Right forelimb (tissue), 1 donor: Measurements from ENCODE around the gene CD164.
A peak's percentile ranks its signal among the peaks of the same experiment; 100 is the strongest.

Source experiments
- DNase-seq: peaks from one replicate; pipeline ENCODE4 v3.0.0-alpha.2; 2018

Gene CD164

GRCh38 chr6:109381747-109382575 lies at the start of gene CD164:
CD164 (minus strand) TSS chr6:109382467; CDS start chr6:109382378, 89 bp downstream.
- peak; percentile 97 for DNase-seq

- DNase-seq: no peak
Observed at GRCh38 chr6:109429496-109429895, 47.2 kb upstream of the CD164 start.

- DNase-seq: no peak
Observed at GRCh38 chr6:109428889-109429477, 46.7 kb upstream of the CD164 start.

GRCh38 chr6:109424946-109425345 lies 42.7 kb upstream of the CD164 start:
- DNase-seq: no peak

GRCh38 chr6:109421184-109421583 lies 38.9 kb upstream of the CD164 start:
- no peak for DNase-seq

- no peak for DNase-seq
Observed at GRCh38 chr6:109420751-109421150, 38.5 kb upstream of the CD164 start.

- DNase-seq: no peak
Observed at GRCh38 chr6:109417646-109418045, 35.4 kb upstream of the CD164 start.

- DNase-seq: no peak
Observed at GRCh38 chr6:109411034-109411433, 28.8 kb upstream of the CD164 start.

GRCh38 chr6:109406196-109406595 lies 23.9 kb upstream of the CD164 start:
- DNase-seq: no peak

- no peak for DNase-seq
Observed at GRCh38 chr6:109397020-109397419, 14.8 kb upstream of the CD164 start.

- DNase-seq: no peak
Observed at GRCh38 chr6:109396046-109396718, 13.9 kb upstream of the CD164 start.

GRCh38 chr6:109393886-109394281 lies 11.6 kb upstream of the CD164 start:
- DNase-seq: no peak

- no peak for DNase-seq
Observed at GRCh38 chr6:109393157-109393885, 11.1 kb upstream of the CD164 start.

GRCh38 chr6:109389650-109390274 lies 7.5 kb upstream of the CD164 start:
- no peak for DNase-seq

GRCh38 chr6:109388265-109388664 lies 6.0 kb upstream of the CD164 start:
- DNase-seq: no peak

GRCh38 chr6:109383438-109383940 lies 1.2 kb upstream of the CD164 start:
- no peak for DNase-seq

GRCh38 chr6:109382576-109383437 lies 540 bp upstream of the CD164 start:
- DNase-seq: peak; percentile 98

GRCh38 chr6:109381061-109381746 lies 1.1 kb downstream of the CD164 start:
- DNase-seq: no peak

GRCh38 chr6:109379711-109380110 lies 2.6 kb downstream of the CD164 start:
- no peak for DNase-seq

- DNase-seq: no peak
Observed at GRCh38 chr6:109377717-109378116, 4.5 kb downstream of the CD164 start.
